ENCODE data around the gene MAP10. TPM values are rescaled to one million over a fixed set of nuclear protein-coding genes. Genes with fewer than 3 reads are reported as not detected.
A peak's percentile ranks its signal among the peaks of the same experiment; 100 is the strongest.

The MAP10 gene, protein sequence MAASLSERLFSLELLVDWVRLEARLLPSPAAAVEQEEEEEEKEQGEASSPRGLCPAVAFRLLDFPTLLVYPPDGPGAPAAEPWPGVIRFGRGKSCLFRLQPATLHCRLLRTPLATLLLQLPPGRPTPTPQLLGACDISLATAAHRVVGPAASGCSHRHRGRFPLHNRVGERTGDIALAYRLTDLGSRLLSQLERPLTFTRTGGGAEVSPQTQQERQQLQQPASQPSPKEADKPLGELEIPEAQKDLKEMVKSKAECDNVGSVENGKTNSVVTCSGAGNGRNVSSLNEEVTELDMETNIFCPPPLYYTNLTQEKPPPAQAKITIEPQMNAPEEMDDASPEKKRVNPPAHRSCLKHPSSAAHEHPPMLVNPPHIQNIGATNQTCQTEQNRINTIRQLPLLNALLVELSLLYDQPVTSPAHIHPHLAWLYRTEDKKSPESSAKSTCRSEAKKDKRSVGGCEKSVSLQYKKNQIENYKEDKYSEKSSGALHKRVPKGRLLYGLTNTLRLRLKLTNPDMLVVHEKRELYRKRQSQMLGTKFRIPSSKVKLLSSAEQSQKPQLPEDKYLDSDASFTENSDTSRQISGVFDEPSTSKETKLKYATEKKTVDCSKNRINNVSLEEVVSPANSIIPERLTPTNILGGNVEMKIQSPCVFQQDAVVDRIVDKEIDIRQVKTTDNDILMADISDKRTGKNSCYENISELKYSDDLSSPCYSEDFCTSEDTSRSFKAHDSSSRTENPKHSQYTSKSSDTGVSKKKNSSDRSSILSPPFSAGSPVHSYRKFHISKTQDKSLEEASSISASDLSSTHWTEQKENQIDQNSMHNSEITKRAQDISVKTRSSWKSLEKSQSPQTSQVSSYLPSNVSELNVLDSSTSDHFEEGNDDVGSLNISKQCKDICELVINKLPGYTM
- total RNA-seq (2014; rRNA removed; shearing (Covaris generic)) (2.8 and 3.3 TPM in 2 replicates), polyA plus RNA-seq (2016; fragmentation: Nextera tagmentation; extraction: Ambion mirVana) (2.3 and 2.9 TPM in 2 replicates)
- long read RNA-seq, partial matches to known transcripts: 0 of 4 reads
- long read RNA-seq, other reads (novel, unspliced or antisense): 0 of 4 reads

DNA sequence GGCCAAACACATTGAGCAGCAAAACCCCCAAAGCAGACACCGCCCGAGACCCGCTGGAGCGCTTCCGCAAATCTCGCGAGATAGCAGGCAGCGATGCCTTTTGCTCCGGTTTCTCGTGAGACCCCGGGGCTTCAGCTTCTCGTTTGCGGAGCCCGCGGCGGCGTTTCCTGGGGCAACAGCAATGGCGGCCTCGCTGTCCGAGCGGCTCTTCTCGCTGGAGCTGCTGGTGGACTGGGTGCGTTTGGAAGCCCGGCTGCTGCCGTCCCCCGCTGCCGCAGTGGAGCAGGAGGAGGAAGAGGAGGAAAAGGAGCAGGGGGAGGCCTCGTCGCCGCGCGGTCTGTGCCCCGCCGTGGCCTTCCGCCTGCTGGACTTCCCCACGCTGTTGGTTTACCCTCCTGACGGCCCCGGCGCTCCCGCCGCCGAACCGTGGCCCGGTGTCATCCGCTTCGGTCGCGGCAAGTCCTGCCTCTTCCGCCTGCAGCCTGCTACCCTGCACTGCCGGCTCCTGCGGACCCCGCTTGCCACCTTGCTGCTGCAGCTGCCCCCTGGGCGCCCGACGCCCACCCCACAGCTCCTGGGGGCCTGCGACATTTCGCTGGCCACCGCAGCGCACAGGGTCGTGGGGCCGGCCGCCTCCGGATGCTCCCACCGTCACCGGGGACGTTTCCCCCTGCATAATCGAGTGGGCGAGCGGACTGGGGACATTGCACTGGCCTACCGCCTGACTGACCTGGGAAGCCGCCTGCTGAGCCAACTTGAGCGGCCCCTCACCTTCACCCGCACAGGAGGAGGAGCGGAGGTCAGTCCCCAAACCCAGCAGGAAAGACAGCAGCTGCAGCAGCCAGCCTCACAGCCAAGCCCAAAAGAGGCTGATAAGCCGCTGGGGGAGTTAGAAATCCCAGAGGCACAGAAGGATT lies at the start of gene MAP10:
TSS of gene MAP10 (plus strand) at position 148 of the 917 bp plus-strand sequence. CDS start at position 182, 34 bp downstream.
- Mint-ChIP-seq H3K4me3 (peak within 1 kb of the TSS; percentile 84), H3K4me1 (peaks cover 20% of the 10 kb centered on the region), H3K36me3 (ENCODE audit: low read depth) (peaks cover 21% of the 10 kb centered on the region; the same call in 2 of the 3 replicates), H3K27me3 (ENCODE audit: insufficient read depth, low read depth, poor library complexity) (peaks cover 3% of the 10 kb centered on the region), H3K9me3 (peaks cover 23% of the 10 kb centered on the region; the same call in 2 of the 3 replicates), H3K27ac (peak within 1 kb of the TSS; percentile 92)
- Histone ChIP-seq H4K20me1 (replicated peaks; ENCODE audit: insufficient read depth) (no peaks in the 10 kb centered on the region; the same call in 1 of the 2 replicates), H3K4me1 (ENCODE audit: insufficient read depth) (peaks cover 10% of the 10 kb centered on the region), H3K4me3 (peak within 1 kb of the TSS; percentile 79), H2AFZ (peak within 1 kb of the TSS; percentile 74), H3K27ac (ENCODE audit: low read depth) (peak within 1 kb of the TSS; percentile 64; the same call in 1 of the 2 replicates), H3K79me2 (replicated peaks; ENCODE audit: insufficient read depth) (no peaks in the 10 kb centered on the region), H3K4me2 (peak within 1 kb of the TSS; percentile 93), H3K36me3 (ENCODE audit: insufficient read depth) (no peaks in the 10 kb centered on the region), H3K27me3 (ENCODE audit: insufficient read depth) (no peaks in the 10 kb centered on the region), H3F3A (replicated peaks; ENCODE audit: low read depth) (no peaks in the 10 kb centered on the region), H3K9me2 (ENCODE audit: insufficient read depth) (peaks cover 4% of the 10 kb centered on the region; the same call in 1 of the 2 replicates)
- TF ChIP-seq POLR2AphosphoS5 (IDR thresholded peaks at IDR 0.05; ENCODE audit: low read depth): peak; percentile 86
- TF ChIP-seq, protein P1, sequence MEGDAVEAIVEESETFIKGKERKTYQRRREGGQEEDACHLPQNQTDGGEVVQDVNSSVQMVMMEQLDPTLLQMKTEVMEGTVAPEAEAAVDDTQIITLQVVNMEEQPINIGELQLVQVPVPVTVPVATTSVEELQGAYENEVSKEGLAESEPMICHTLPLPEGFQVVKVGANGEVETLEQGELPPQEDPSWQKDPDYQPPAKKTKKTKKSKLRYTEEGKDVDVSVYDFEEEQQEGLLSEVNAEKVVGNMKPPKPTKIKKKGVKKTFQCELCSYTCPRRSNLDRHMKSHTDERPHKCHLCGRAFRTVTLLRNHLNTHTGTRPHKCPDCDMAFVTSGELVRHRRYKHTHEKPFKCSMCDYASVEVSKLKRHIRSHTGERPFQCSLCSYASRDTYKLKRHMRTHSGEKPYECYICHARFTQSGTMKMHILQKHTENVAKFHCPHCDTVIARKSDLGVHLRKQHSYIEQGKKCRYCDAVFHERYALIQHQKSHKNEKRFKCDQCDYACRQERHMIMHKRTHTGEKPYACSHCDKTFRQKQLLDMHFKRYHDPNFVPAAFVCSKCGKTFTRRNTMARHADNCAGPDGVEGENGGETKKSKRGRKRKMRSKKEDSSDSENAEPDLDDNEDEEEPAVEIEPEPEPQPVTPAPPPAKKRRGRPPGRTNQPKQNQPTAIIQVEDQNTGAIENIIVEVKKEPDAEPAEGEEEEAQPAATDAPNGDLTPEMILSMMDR (conservative IDR thresholded peaks at IDR 0.05; ENCODE audit: low read depth in 2 of 2): no peak
- TF ChIP-seq, protein P2, sequence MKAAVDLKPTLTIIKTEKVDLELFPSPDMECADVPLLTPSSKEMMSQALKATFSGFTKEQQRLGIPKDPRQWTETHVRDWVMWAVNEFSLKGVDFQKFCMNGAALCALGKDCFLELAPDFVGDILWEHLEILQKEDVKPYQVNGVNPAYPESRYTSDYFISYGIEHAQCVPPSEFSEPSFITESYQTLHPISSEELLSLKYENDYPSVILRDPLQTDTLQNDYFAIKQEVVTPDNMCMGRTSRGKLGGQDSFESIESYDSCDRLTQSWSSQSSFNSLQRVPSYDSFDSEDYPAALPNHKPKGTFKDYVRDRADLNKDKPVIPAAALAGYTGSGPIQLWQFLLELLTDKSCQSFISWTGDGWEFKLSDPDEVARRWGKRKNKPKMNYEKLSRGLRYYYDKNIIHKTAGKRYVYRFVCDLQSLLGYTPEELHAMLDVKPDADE (IDR thresholded peaks at IDR 0.05): no peak
- peak; percentile 97 for DNase-seq (ENCODE audit: low spot score)
- peak; percentile 89 for ATAC-seq

DNA sequence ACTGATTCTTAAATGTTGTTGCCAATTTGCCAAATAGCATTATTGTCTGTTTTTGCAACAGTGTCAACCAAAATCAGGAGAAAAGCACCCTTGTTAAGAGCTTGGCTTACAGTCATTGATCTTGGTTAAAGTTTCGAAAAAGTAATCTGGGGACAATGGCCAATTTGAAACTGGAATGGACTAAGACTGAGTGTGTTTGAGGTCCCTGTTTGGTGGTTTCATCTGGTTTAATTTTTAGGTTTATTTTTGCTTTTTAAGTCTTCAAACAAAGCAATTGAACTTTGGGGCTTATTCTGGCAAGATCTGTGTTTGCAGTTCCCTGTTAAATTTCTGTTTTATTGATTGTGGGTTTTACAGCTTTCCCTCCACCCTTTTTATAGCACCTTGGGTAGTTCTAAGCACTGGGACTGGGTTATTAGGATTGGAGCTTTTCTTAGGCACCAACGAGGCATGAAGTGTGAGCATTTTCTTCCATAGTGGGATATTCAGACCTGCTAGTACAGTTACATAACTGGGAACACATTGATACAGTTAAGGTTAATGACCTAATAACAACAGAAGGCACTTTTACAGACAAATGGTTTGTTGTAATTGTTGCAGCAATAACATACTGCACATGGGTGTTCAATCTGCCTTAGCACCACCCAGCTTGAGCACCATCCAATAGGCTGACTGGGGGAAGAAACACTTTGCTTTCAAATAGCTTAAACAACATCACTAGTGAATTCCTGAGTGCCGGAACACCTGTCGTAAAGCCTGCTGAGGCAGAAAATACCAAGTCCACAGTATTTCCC lies 40.6 kb upstream of the MAP10 start:
- no peak for ATAC-seq

More for the DNA sequence above, 40.6 kb upstream of the MAP10 start:
- no peaks in the 10 kb centered on the region for H3K27me3 Mint-ChIP-seq (ENCODE audit: insufficient read depth, low read depth, poor library complexity)
- H3K4me1 Mint-ChIP-seq: peaks cover 20% of the 10 kb centered on the region
- H2AFZ ChIP-seq: no peak overlapping the region
- no peaks in the 10 kb centered on the region for H3K79me2 ChIP-seq (replicated peaks; ENCODE audit: insufficient read depth)
- no peak overlapping the region for H3K27ac ChIP-seq (ENCODE audit: low read depth)
- TF ChIP-seq, protein P1 (conservative IDR thresholded peaks at IDR 0.05; ENCODE audit: low read depth in 2 of 2): no peak
- TF ChIP-seq, protein P3, sequence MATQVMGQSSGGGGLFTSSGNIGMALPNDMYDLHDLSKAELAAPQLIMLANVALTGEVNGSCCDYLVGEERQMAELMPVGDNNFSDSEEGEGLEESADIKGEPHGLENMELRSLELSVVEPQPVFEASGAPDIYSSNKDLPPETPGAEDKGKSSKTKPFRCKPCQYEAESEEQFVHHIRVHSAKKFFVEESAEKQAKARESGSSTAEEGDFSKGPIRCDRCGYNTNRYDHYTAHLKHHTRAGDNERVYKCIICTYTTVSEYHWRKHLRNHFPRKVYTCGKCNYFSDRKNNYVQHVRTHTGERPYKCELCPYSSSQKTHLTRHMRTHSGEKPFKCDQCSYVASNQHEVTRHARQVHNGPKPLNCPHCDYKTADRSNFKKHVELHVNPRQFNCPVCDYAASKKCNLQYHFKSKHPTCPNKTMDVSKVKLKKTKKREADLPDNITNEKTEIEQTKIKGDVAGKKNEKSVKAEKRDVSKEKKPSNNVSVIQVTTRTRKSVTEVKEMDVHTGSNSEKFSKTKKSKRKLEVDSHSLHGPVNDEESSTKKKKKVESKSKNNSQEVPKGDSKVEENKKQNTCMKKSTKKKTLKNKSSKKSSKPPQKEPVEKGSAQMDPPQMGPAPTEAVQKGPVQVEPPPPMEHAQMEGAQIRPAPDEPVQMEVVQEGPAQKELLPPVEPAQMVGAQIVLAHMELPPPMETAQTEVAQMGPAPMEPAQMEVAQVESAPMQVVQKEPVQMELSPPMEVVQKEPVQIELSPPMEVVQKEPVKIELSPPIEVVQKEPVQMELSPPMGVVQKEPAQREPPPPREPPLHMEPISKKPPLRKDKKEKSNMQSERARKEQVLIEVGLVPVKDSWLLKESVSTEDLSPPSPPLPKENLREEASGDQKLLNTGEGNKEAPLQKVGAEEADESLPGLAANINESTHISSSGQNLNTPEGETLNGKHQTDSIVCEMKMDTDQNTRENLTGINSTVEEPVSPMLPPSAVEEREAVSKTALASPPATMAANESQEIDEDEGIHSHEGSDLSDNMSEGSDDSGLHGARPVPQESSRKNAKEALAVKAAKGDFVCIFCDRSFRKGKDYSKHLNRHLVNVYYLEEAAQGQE (IDR thresholded peaks at IDR 0.05; ENCODE audit: unreplicated experiment): no peak
- peaks cover 11% of the 10 kb centered on the region for H3K9me3 Mint-ChIP-seq
- peaks cover 6% of the 10 kb centered on the region for H3K4me1 ChIP-seq (ENCODE audit: insufficient read depth)
- H3K9me2 ChIP-seq (ENCODE audit: insufficient read depth): 0 out of 2 replicates have a peak, but pooled peaks cover 4% of the 10 kb centered on the region
- H3F3A ChIP-seq (replicated peaks; ENCODE audit: low read depth): no peaks in the 10 kb centered on the region
- H4K20me1 ChIP-seq (replicated peaks; ENCODE audit: insufficient read depth): no peaks in the 10 kb centered on the region
- H3K4me2 ChIP-seq: no peak overlapping the region
- H3K36me3 Mint-ChIP-seq (ENCODE audit: low read depth): peaks cover 4% of the 10 kb centered on the region; the same call in 2 of the 3 replicates
- no peak overlapping the region for H3K4me3 ChIP-seq
- no peaks in the 10 kb centered on the region for H3K36me3 ChIP-seq (ENCODE audit: insufficient read depth)
- no peaks in the 10 kb centered on the region for H3K27me3 ChIP-seq (ENCODE audit: insufficient read depth)
- no peak overlapping the region for H3K27ac Mint-ChIP-seq
- no peak overlapping the region; the same call in 2 of the 3 replicates for H3K4me3 Mint-ChIP-seq
- DNase-seq (ENCODE audit: low spot score): no peak

Measured in GM23338 (cell line).